ENCODE measurements around the gene RACGAP1. TPM values are rescaled to one million over a fixed set of nuclear protein-coding genes. Genes with fewer than 3 reads are reported as not detected.

The RACGAP1 gene
- total RNA-seq, 6 experiments from 2014 or later, result 2.8 to 5.4 (median 4.2) TPM

DNA sequence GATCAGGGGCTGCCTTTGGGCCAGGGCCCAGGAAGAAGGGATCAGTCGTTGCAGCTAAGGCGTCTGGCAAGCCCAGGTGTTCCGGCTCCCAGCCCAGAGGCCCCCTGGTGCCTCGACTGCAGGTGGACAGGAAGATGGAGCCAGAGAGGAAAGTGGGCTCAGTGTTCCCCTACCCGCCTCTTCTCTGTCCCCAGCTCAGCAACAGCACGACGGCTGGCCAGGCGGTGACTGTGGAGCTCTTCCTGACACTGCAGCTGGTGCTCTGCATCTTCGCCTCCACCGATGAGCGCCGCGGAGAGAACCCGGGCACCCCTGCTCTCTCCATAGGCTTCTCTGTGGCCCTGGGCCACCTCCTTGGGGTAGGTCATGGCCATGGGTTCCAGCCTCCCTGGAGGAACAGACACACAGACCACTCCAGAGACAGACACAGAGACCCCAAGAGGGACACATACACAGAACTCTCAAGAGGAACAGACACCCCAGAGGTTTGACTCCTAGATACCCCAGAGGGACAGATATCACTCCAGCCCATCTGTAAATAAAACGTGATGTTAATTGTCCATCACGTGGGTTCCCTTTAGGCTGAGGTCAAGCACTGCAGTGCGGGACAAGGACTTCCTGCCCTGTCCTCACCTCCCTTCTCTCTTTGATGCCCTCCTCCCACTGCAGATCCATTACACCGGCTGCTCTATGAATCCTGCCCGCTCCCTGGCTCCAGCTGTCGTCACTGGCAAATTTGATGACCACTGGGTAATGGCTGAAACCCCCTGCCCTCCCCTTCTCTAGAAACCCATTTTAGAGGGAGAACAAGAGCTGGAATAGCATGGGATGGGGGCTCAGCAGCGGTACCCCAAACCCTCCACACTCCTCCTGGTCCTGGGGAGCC, 71.1 kb downstream of the RACGAP1 start:
- Histone ChIP-seq H3K4me3 (no peak overlapping the region), H3K9me3 (no peaks in the 10 kb centered on the region), H3K27ac (no peak overlapping the region)

DNA sequence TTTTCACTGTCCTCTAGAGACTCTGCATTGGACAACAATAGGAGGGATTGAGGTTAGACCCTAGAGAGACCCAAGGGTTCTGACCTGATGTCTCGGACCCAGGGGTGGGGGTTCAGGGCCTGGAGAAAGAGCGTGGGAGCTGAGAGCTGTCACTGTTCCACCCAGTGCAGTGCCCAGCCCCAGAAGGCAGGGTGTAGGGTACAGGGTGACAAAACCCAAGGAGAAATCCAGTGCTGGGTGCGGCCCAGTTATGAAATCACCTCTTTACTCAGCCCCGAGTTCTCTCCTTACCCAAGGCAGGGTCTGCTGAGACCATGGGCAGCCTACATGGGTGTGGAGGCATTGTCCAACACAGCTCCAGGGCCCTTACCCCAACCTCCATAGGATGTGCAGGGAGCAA, 72.1 kb downstream of the RACGAP1 start:
- H3K4me1 ChIP-seq, result peaks cover 0 to 6% (median 0%) of the 10 kb centered on the region in 4 donors
- 79% methylated on average over 3 of the region's 4 CpGs for WGBS (ENCODE audit: insufficient coverage, low coverage, low lambda C conversion rate, missing lambda C conversion rate)
- no peaks in the 10 kb centered on the region for H3K36me3 ChIP-seq
- H3K27me3 ChIP-seq, result no peaks in the 10 kb centered on the region
- TF ChIP-seq POLR2A (IDR thresholded peaks at IDR 0.05), result no peak
- TF ChIP-seq, protein P1, sequence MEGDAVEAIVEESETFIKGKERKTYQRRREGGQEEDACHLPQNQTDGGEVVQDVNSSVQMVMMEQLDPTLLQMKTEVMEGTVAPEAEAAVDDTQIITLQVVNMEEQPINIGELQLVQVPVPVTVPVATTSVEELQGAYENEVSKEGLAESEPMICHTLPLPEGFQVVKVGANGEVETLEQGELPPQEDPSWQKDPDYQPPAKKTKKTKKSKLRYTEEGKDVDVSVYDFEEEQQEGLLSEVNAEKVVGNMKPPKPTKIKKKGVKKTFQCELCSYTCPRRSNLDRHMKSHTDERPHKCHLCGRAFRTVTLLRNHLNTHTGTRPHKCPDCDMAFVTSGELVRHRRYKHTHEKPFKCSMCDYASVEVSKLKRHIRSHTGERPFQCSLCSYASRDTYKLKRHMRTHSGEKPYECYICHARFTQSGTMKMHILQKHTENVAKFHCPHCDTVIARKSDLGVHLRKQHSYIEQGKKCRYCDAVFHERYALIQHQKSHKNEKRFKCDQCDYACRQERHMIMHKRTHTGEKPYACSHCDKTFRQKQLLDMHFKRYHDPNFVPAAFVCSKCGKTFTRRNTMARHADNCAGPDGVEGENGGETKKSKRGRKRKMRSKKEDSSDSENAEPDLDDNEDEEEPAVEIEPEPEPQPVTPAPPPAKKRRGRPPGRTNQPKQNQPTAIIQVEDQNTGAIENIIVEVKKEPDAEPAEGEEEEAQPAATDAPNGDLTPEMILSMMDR (IDR thresholded peaks at IDR 0.05), result no peak
- DNase-seq (peak in 1 of 3 donors; percentile 41), ATAC-seq (no peak)
- H3K9me3 ChIP-seq, result no peaks in the 10 kb centered on the region
- H3K27ac ChIP-seq, result no peak overlapping the region
- intact Hi-C loops (cut with DNase I), result no loop called here
- H3K4me3 ChIP-seq, result no peak overlapping the region

More for the DNA sequence above, 71.1 kb downstream of the RACGAP1 start:
- TF ChIP-seq POLR2A (IDR thresholded peaks at IDR 0.05), result no peak
- TF ChIP-seq, protein P1 (IDR thresholded peaks at IDR 0.05), result no peak
- H3K4me1 ChIP-seq, result peaks cover 0 to 6% (median 0%) of the 10 kb centered on the region in 4 donors
- 91% methylated on average over 9 of the region's 21 CpGs for WGBS (ENCODE audit: insufficient coverage, low coverage, low lambda C conversion rate, missing lambda C conversion rate)
- peak in 2 of 3 donors; percentile 40 to 54 for DNase-seq
- intact Hi-C loops (cut with DNase I), result no loop called here
- no peak for ATAC-seq
- no peaks in the 10 kb centered on the region for H3K36me3 ChIP-seq
- H3K27me3 ChIP-seq, result no peaks in the 10 kb centered on the region

DNA sequence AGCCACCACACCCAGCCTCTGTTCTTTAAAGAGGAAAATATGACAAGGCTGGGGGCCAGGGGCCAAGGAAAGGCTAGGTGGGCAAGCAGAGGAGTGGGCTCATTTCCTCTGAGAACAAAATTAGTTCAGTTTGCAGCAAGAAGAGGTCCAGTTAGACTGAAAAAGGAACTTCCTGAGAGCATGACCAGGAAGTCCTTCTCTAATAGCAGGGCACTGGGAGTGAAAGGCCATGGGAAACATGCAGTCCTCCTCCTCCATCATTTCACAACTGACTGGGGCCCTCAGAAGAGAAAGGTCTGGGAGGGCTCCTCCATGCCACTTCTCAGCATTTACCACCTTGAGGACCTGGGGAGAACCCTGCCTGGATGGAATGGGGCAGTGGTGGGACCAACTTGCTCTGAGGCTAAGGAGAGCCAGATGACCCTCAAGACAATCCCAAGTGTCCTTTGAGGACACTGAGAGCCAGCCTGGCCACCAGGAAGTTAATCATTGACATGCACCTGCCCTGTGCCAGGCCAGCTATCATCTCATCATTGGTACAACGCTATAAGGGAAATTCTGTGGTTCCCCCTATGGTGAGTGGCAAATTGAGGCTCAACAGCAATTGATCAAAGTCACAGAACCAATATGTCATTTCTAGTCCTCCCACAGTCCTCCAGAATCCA, 72.8 kb downstream of the RACGAP1 start:
- WGBS (ENCODE audit: insufficient coverage, low coverage, low lambda C conversion rate, missing lambda C conversion rate), result 14% methylated on average over 1 of the region's 1 CpG
- Histone ChIP-seq H3K9me3 (no peaks in the 10 kb centered on the region), H3K36me3 (no peaks in the 10 kb centered on the region), H3K4me3 (no peak overlapping the region), H3K4me1 (peaks cover 0 to 6% (median 0%) of the 10 kb centered on the region in 4 donors), H3K27ac (no peak overlapping the region), H3K27me3 (no peaks in the 10 kb centered on the region)
- TF ChIP-seq POLR2A (IDR thresholded peaks at IDR 0.05), result no peak
- TF ChIP-seq, protein P1 (IDR thresholded peaks at IDR 0.05), result no peak
- DNase-seq (no peak), ATAC-seq (peak in 3 of 4 donors; percentile 40 to 59 (median 50))
- intact Hi-C loops (cut with DNase I), result no loop called here

DNA sequence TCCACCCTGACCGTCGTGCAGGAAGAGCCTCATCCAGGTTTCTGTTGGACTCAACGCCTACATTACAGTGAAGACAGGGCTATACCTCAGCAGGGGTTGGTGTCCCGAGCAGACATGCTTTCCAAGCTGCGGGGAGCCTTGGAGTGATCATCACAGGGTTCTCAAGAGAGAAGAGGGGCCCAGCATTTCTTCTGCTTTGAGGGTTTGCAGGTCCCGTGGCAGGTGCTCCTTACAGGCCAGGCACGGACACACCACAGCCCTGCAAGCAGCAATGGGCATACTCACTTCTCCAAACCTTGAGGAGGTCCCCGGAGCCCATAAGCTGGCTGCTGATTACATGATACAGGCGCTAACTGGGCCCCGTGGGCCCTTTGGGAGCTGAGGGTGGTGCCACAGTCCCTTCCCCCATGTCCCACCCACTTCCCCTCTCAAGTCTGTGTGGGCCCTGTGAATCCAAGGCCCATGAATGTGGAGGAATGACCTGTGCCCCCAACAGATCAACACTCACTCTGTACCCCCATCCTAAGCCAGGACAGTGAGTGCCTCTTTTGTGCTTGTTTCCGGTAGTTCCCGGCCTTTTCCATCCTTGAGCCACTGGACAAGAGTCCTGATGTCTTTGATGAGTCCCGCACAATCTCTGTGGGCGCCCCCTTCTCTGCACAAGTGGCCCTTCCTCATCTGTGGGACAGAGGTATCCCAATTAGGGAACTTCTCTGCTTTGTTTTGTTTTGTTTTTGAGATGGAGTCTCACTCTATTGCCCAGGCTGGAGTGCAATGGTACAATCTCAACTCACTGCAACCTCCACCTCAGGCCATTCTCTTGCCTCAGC, 73.7 kb downstream of the RACGAP1 start:
- peak in 1 of 3 donors; percentile 28 for DNase-seq
- Histone ChIP-seq H3K27me3 (no peaks in the 10 kb centered on the region), H3K4me3 (no peak overlapping the region), H3K4me1 (peaks cover 0 to 6% (median 0%) of the 10 kb centered on the region in 4 donors), H3K36me3 (no peaks in the 10 kb centered on the region), H3K27ac (no peak overlapping the region), H3K9me3 (no peaks in the 10 kb centered on the region)
- TF ChIP-seq POLR2A (IDR thresholded peaks at IDR 0.05), result no peak
- TF ChIP-seq, protein P1 (IDR thresholded peaks at IDR 0.05), result no peak
- 84% methylated on average over 5 of the region's 14 CpGs for WGBS (ENCODE audit: insufficient coverage, low coverage, low lambda C conversion rate, missing lambda C conversion rate)
- intact Hi-C loops (cut with DNase I), result no loop called here
- no peak for ATAC-seq
